Activated CD4-positive, alpha-beta T cell treated with anti-CD3 and anti-CD28 coated beads, Interleukin-10, Interleukin-2, amounts not matched to agents 100 ng/mL and 50 ng/mL, durations not matched to agents 16 hours and 8 hours (primary cell): ENCODE data around the gene SCN1A.

Experiments used
- DNase-seq: peaks from one replicate; pipeline ENCODE4 v3.0.0-alpha.2; 2020

The SCN1A gene

DNA sequence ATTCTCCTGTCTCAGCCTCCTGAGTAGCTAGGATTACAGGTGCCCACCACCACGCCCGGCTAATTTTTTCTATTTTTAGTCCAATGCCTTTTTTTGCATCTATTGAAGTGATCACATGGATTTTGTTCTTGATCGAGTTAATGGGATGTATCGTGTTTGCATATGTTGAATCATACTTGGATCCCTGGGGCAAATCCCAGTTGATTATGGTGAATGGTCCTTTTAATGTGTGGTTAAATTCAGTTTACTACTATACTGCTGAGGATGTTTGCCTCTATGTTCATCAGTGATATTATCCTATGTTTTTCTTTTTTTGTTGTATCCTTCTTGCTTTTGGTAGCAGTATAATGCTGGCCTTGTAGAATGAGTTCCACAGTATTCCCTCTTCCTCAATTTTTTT is 166.0 kb downstream of the SCN1A start:
- no peak for DNase-seq

DNA sequence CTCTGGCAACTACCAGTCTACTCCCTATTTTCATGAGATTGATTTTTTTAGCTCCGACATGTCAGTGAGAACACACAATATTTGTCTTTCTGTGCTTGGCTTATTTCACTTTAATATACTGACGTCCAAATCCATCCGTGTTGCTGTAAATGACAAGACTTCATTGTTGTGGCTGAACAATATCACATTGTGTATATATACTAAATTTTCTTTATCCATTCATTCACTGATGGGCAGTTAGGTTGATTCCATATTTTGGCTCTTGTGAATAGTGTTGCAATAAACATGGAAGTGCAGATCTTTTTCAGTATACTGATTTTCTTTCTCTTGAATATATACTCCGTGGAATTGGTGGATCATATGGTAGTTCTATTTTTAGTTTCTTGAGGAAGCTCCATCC is 168.4 kb downstream of the SCN1A start:
- DNase-seq, result no peak

DNA sequence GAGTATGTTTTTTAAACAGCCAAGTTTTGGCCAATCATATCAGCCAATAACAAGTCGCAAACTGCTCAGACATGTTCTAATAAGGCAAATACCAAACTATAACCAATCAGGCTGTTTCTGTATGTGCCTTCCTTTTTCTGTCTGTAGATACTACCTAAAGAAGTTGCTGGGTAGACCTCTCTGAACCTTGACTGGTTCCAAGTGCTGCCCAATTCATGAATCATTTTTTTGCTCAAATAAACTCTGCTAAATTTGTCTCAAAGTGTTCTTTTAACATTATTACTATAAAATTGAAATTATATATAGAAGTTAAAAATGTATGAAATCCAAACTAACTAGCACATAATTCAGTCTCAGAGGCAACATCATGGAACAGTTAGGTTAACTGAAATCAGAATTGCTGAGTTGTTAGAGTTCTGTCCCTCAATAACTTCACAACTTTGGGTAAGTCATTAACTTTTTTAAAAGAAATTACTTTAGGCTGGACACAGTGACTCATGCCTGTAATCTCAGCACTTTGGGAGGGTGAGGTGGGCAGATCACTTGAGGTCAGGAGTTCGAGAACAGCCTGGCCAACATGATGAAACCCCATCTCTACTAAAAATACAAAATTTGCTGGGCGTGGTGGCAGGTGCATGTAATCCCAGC is 169.4 kb downstream of the SCN1A start:
- no peak for DNase-seq

DNA sequence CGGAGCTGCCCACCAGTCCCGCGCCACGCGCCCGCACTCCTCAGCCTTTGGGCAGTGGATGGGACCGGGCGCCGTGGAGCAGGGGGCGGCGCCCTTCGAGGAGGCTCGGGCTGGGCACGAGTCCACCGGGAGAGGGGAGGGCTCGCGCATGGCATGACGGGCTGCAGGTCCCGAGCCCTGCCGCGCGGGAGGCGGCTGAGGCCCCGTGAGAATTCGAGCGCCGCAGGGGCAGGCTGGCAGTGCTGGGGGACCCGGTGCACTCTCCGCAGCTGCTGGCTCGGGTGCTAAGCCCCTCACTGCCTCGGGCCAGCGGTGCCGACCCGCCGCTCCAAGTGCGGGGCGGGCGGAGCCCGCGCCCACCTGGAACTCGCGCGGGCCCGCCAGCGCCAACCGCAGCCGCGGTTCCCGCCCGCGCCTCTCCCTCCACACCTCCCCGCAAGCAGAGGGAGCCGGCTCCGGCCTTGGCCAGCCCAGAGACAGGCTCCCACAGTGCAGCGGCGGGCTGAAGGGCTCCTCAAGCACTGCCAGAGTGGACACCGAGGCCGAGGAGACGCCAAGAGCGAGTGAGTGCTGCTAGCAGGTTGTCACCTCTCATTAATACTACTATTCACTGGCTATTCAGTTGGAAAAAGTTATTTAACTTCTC is 170.7 kb downstream of the SCN1A start:
- DNase-seq, result no peak

DNA sequence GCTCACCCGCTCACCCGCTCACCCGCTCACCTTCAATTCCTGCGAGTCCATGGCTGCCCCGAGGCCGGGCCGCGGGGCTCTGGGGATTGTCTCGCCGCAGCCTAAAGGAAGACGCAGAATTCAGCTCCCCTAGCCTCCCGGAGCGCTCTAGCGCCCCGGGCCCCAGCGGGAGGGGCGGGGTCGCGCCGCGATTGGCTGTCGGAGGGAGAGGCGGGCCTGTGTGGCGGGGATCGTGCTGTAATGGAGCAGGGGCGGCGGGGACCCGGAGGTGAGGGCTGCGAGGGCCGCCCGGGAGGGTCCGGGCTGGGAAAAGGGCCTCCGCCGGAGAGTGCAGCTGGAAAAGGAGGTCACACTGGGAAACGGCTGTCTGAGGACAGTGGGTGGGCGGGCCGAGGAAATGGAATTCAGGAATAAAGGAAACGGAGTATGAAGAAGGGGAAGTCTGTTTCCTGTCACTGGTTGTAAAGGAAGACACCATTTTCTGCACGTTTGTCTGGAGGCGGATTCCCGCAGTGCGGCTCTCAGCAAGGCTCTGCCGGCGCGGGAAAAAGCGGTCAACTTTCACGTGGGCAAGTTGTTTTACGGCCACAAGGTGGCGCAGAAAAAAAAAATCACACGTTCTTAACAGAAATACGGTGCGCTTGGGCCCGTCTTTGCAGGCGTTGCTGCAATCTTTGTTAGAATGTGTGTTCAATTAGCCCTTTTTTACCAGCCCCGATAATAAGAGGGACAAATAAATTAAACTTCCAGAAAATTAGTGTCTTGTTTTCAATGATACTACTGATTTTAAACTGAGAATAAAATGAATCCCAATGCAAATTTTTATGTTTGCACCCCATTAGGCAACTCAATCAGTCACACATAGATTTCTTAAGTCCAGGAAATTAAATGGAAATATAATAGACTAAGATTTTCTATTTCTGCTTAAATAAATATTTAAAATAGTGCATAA is 173.9 kb downstream of the SCN1A start, which contains the start of gene TTC21B:
TTC21B (minus strand) TSS at position 122 of the 952 bp plus-strand sequence; CDS start at position 51, 71 bp downstream.
- peak; percentile 94 for DNase-seq

DNA sequence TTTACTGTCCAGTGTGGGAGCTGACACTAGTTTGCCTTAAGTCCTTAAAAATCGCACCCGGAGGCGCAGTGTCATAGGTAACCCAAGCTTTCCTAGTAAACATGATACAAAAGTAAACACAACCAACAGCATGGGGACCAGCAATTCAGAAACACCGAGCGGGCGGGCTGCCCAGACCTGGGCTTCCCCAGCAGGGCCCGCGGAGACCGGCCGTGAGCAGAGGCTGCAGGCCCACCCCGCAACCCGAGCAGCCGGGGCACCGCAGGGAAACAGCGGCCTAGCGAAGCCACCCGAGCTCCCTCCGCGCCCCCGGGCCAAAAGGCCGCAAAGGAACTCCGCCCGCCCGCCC is 174.5 kb downstream of the SCN1A start:
- no peak for DNase-seq

DNA sequence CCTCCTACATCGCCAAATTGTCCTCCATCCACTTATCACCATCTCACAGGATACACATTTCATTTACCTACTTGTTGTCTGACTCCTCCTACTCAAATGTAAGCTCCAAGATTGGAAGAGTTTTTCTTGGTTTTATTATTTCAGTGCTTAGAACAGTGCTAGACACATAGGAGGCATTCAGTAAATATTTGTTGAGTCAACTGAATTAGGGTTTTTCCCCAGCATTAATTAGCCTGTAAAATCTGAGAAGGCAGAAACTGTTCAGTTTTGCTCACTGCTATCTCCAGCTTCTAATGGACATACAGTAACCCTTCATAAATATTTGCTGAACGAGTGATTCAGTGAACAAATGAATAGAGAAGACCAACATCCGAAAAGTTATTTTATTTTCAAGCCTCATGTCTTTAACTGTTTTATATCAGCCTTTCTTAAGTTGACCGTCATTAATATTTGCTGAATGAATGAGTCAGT is 175.0 kb downstream of the SCN1A start:
- peak; percentile 6 for DNase-seq

DNA sequence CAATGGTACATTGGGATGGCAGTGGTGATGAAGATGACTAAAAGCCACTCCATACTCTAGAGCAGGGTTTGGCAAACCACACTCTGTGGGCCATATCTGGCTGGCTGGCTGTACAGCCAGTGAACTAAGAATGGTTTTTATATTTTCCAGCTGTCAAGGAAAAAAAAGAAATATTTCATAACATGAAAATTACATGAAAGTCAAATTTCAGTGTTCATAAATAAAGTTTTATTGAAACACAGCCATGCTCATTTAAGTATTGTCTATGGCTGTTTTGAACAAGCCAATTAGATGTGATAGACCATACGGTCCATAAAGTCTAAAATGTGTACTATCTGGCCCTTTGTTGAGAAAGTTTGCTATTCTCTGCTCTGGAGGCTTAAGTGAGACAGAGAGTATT is 175.7 kb downstream of the SCN1A start:
- peak; percentile 8 for DNase-seq

DNA sequence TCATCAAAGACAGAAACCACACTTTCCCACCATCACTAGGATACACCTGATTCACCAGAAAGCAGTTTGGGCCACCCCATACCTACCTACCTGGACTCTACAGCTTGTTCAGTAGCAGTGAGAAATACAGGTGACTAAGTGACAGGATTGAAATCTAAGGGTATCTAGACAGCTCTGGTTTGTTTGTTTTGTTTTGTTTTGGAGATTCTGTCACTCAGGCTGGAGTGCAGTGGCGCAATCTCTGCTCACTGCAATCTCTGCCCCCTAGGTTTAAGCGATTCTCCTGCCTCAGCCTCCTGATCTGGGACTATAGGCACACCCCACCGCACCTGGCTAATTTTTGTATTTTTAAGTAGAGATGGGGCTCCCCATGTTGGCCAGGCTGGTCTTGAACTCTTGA is 177.4 kb downstream of the SCN1A start:
- DNase-seq, result no peak

DNA sequence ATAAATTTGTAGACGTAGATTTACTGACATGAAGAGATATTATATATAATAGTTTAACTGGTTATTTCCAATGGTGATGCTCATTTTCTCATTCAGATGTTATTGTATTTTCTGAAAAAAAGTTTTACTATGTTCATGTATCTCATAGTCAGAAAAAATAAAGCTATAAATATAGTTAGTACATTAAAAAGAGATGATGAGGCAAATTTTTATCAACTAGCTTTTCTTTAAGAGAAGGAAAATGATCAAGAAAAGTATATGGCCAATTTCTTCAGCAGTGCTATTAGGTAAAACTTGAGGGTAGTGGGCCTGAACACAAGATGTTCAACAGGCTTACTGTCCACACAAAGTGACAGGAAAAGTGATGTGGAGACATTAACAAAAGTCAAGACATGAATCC is 186.0 kb downstream of the SCN1A start:
- no peak for DNase-seq

DNA sequence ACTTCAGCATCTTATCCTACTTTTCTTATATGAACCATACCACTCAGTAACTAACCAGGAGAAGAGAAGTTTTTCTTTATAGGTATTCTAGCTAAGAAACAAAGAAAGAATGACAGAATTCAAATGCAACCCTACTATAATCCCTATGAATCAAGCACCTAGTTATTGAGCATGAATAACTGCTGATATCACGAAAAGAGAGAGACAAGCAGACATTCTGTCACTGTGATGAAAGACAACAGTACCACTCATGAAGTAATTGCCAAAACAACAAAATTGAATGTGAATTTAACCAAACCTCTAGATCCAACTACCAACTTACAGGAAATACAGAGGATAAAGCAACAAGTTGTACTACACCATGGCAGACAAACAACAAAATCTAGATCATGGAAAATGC is 189.6 kb downstream of the SCN1A start:
- no peak for DNase-seq
